ENCODE measurements around the gene RNPEP.

Gene RNPEP

DNA sequence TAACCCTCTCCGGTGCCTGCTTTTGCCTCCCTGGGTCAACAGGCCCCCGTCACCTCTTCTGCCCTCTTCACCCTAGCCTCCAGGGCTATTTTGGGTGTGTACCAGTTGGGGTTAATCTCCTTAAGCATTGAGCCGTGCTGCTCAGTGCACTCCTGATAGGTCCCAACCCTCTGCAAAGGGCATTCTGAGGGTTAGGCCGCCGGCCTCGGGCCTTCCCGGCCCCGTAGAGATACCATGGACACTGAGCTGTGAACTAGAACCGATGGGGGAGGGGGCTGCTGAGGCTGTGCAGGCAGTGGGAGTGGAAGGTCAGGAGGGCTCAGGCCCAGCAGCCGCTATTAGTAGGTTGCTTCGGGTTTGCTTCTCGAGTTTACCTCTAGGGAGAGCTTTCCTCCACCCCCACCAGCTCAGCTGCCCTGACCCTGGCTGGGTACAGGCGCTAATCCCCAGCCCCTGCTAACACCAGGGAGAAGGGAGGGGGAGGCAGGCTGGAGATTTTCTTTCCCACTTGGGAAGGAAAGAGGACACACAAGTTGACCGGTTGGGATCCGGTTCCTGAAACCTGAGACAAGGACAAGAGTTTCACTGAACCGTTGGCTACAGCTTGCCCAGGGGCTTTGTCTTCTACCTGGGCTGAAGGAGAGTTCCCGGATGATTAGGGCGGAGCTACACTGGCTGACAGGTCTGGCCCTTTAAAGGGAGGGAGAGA, 40.9 kb upstream of the RNPEP start:
- FAIRE-seq (peak; percentile 41), DNase-seq (ENCODE audit: insufficient read length, low spot score) (no peak)
- TF ChIP-seq, protein P1, sequence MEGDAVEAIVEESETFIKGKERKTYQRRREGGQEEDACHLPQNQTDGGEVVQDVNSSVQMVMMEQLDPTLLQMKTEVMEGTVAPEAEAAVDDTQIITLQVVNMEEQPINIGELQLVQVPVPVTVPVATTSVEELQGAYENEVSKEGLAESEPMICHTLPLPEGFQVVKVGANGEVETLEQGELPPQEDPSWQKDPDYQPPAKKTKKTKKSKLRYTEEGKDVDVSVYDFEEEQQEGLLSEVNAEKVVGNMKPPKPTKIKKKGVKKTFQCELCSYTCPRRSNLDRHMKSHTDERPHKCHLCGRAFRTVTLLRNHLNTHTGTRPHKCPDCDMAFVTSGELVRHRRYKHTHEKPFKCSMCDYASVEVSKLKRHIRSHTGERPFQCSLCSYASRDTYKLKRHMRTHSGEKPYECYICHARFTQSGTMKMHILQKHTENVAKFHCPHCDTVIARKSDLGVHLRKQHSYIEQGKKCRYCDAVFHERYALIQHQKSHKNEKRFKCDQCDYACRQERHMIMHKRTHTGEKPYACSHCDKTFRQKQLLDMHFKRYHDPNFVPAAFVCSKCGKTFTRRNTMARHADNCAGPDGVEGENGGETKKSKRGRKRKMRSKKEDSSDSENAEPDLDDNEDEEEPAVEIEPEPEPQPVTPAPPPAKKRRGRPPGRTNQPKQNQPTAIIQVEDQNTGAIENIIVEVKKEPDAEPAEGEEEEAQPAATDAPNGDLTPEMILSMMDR (IDR thresholded peaks at IDR 0.05; ENCODE audit: insufficient read depth, missing control alignments), result no peak

DNA sequence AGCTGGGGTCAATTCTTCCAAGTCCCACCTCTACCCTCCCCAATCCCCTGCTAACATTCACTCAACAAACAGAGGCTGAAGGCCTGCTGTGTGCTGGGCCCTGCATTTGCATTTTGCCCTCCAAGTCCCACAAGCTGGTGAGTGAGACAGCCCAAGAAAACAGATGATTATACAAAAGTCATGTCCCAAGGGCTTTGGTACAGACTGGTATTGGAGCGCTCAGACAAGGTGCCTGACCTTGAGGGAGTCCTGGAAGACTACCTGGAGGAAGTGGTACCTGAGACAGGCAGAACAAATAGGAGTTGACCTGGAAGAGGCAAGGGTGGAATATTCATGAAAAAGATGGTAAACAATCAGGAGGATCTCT, 40.3 kb upstream of the RNPEP start:
- FAIRE-seq (peak; percentile 87), DNase-seq (ENCODE audit: insufficient read length, low spot score) (no peak)
- TF ChIP-seq, protein P1 (IDR thresholded peaks at IDR 0.05; ENCODE audit: insufficient read depth, missing control alignments), result no peak

DNA sequence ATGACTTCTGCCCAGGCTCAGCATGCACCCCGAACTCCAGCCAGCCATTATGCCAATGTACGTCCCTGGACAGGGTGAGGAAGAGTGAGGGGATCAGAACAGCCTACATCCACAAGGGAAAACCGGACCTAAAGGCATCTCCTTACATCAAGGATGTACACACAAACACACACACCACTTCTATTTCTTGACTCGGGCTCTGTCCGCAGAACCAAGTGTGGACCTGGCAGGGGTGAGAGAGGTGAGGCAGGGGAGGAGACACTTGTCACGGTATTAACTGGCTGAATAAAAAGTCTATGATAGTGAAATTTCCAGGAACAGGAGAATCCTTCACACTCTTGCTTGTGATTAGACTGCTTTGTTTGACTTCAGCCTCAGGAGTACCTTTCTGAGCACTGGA, 38.4 kb upstream of the RNPEP start:
- no peak for DNase-seq (ENCODE audit: insufficient read length, low spot score)
- TF ChIP-seq, protein P1 (IDR thresholded peaks at IDR 0.05; ENCODE audit: insufficient read depth, missing control alignments), result no peak
- FAIRE-seq, result peak; percentile 89

DNA sequence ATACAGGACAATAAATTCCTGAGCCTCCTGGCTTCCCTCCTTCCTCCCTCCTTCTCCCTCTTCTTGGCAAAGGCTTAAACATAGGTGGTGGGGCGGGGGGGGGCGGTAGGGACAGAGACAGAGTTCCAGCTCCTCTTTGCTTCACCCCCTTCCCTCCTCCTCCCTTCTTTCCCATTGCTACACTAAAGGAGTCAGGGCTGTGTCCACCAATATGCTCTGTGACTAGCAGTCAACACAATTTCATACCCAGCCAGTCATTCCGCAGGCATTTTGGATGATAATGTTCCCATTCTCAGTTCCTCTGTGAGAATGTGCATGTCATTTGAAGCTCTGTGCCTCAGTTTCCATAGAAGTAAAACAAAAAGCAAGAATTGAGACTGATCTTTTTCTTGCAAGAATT, 37.8 kb upstream of the RNPEP start:
- TF ChIP-seq, protein P1 (IDR thresholded peaks at IDR 0.05; ENCODE audit: insufficient read depth, missing control alignments), result no peak
- no peak for DNase-seq (ENCODE audit: insufficient read length, low spot score)
- FAIRE-seq, result no peak

DNA sequence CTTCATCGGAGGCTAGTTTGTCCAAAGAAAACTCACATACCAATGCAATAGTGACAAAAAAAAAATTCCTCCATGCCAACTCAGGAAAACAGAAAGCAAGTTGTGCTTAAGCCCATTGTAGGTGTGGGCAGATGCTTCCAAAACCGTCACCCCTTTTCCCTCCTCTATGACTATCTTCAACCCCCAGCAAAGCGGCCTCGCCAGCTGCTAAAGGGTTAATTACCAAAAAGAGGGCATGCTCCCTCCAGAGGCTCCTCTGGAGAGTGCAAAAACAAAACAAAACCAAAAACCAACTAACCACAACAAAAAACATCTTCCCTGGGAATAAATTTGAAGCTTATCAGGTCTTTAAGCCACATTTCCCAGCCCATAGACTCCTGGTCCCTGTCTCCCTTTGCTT, 37.3 kb upstream of the RNPEP start:
- TF ChIP-seq, protein P1 (IDR thresholded peaks at IDR 0.05; ENCODE audit: insufficient read depth, missing control alignments), result peak; percentile 21
- DNase-seq (ENCODE audit: insufficient read length, low spot score) (no peak), FAIRE-seq (no peak)

DNA sequence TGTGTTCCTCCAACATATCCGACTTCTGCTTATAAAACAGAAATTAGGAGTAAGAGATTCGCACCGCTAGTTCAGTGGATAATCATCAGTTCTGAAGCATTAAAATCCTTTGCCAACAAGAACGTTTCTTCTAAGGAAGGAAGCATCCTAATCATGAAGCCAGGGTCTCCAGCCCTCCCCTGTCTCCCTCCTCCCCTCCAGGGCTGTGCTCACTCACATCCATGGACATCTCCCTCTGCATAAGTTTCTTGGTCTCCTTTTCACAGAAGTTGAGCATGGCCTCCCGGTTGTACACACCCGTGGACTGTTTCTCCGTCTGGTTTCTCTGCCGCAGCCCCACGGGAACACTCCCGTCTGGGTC, 36.6 kb upstream of the RNPEP start:
- FAIRE-seq, result peak; percentile 76
- TF ChIP-seq, protein P1 (IDR thresholded peaks at IDR 0.05; ENCODE audit: insufficient read depth, missing control alignments), result no peak
- DNase-seq (ENCODE audit: insufficient read length, low spot score), result no peak

DNA sequence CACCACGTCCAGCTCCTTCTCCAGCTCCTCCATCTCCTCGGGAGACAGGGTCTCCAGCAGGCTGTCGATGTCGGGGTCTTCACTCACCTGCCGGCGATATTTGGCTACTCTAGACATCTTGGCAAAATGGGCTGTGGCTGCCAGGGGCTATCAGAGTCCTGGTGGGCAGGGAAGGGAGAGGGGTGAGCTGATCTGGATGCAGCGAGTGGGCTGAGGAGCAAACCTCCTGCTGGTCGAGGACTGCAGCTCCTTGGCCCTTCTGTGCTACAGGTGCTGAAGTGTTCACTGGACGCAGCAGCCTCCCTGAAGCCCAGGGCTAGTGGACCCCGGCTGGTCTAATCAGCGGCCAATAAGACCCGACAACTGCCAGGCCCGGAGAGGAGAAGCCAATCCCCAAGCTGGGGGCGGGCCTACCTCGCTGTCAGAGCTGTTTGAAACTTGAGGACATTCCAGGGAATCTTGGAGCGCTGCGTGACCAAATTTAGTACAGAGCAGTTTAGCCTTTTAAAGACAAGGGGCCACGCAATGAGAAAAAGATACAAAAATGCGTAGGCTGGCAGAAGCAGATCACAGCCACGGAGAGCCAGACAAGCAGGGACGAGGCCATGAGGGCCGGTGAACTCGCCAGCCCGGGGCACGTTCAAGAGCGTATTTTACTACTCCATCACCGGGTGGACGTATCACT, 36.1 kb upstream of the RNPEP start, which contains the start of gene LMOD1:
TSS of gene LMOD1 (minus strand) at position 325 of the 685 bp plus-strand sequence. CDS start at position 117, 208 bp downstream.
- TF ChIP-seq, protein P1 (IDR thresholded peaks at IDR 0.05; ENCODE audit: insufficient read depth, missing control alignments), result no peak
- FAIRE-seq (peak; percentile 11), DNase-seq (ENCODE audit: insufficient read length, low spot score) (peak; percentile 85)
